SHP77 (cell line): Measurements from ENCODE around the gene PLPPR1.
"Not testable (repeated sequence)": the region's sequence is repeated elsewhere in the genome, so short reads cannot be mapped to it uniquely, and the experiment has no call there.

ENCODE experiments used
- DNase-seq, 2 experiments: peaks; one replicate each; lab custom pipeline; 2025; lab: John Stamatoyannopoulos, UW

Gene PLPPR1

DNA sequence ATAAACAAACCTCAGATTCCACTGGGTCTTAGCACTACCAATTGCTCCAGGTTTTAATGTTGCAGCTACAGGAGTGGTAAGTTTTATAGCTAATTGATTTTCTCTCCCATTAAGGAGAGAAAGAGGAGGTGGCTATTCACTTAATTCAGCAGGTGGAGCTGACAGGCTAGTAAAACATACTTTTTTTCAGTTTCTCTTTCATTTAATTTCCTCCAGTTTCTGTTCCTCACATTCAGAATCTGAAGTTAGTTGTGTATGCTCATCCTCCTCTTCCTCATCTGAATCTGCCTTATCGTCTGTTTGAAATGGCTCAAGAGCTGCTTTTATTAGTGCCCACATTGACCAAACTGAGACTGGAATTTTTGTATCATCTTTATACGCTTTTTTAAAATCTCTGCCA lies 98.0 kb downstream of the PLPPR1 start:
- DNase-seq = no peak

GRCh38 chr9:101127369-101127768 lies 98.8 kb downstream of the PLPPR1 start:
- DNase-seq = not testable (repeated sequence)

DNA sequence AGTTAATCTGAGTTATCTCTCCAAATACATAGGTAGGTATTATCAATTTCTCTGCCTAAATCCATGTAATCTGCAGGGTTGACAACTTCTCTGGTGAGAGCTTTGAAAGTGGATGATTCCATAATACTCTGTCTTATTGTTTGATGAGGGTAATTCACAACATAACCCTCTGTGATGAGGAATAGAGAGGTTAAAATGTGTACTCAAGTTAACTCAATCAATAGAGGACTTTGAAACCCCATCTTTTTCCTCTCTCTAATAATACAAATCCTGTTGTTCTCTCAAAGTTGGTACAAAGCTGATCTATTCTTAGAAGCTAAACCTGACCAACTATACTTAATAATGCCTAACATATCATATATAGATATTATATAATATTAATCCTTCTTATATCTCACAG lies 100.1 kb downstream of the PLPPR1 start:
- no peak for DNase-seq

DNA sequence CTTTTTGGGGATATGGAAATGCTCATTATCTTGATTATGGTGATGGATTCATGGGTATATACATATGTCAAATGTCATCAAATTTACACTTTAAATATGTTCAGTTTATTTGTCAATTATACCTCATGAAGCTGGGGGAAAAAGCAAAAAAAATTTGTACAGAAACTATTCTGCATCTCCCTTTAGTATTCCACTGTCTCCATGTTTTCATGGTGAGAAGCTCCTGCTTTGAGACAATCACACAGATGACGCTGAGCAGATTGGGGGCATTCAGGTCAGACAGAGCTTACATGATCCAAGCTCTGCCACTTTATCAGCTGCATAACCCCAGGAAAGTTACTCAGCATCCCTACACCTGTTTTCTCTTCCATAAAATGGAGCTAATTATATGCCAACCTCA lies 101.5 kb downstream of the PLPPR1 start:
- no peak for DNase-seq

DNA sequence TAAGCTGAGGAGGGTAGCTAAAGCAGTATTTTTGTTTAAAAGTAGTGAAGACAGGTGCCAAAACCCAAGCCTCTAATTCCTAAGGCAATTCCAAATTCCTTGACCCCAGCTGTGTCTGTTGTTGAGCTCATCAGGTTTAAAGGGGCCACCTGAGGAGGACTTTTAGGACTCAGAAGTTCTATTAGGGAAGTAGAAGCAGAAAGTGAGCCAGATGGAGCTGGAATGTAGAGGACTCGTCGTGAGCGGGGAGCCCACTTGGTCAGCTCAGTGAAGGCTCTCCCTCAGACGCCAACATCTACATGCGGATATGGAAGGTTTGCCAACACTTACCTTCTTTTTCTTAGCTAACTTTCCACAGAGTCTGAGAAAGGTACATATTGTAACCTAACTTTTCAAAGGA lies 102.8 kb downstream of the PLPPR1 start:
- no peak for DNase-seq

DNA sequence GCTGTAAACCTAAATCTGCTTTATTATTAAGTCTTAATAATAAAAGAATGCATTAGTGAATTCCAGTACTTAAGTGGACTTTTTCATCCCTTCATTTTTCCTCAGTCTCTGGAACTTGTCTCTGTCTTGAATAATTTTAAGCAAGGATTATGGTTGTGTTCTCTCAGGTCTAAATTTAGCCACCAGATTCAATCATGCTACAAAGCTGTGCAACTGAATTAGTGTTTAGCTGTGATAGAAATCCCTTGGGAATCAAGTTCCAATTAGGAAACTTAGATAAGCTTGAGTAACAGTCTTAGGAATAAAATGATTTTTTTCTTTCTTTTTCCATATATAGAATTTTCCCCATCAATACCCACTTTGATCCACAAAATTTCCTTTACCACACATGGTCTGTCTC lies 104.3 kb downstream of the PLPPR1 start:
- DNase-seq = no peak

- no peak for DNase-seq
Measured at GRCh38 chr9:101138509-101138908, 110.0 kb downstream of the PLPPR1 start.

GRCh38 chr9:101139082-101139481 lies 110.6 kb downstream of the PLPPR1 start:
- no peak for DNase-seq

- no peak for DNase-seq
Measured at GRCh38 chr9:101140764-101141163, 112.2 kb downstream of the PLPPR1 start.

DNA sequence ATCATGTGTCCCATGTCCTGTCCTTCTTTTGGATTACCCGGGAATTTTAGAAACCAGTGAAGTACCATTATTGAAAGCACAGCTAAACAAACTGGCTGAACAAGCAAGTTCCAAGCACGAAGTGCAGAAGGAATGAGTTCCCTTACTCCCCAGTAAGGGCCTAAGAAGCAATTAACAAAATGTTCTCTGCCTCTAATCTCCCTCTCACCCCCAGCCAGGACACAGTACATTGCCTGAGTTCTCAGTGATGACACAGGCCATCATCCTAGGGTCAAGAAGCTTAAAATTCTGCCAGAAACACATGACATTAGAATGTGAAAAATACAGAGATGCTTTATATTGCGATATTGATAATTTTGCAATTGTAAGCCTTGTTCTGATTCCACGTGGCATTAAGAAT lies 118.0 kb downstream of the PLPPR1 start:
- DNase-seq = no peak

GRCh38 chr9:101148344-101148743 lies 119.8 kb downstream of the PLPPR1 start:
- DNase-seq = no peak

GRCh38 chr9:101158361-101158760 lies 129.8 kb downstream of the PLPPR1 start:
- no peak for DNase-seq

DNA sequence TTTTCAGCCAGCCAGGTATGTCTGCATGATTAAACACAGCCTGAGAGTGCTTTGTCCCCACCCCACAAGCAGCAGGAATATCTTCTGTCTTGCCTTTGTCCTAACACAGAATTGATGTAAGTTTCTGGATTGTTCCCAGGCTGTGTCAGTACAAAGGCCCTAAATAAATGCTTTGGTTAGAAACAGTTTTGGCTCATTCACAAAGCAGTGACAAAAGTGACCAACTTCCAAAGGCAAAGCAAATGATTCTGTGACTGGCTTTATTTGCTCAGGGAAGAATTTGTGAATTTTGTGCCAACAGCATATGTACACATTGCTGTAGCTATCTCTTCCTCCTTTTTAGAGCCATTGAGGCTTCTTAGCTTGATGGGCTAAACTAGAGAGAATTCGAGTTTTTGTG lies 133.7 kb downstream of the PLPPR1 start:
- no peak for DNase-seq

GRCh38 chr9:101165131-101165530 lies 136.6 kb downstream of the PLPPR1 start:
- no peak for DNase-seq

- DNase-seq = no peak
Measured at GRCh38 chr9:101167490-101168134, 139.1 kb downstream of the PLPPR1 start.

DNA sequence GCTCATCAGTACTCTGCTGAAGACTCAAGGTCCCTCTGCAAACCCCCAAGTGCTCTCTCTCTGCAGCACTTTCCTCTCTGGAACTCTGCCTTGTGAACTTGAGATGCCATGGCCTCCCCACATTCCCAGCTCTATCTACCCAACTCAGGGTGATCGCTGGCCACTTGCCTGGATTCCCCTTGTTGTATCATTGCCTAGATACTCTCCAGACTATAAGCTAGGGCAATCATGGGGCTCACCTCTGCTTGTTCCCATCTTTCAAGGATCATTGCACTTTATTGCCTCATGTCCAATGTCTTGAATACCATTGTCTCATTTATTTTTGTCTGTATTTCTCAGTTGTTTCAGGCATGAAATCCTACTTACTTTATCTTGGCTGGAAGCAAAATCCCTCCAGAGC lies 144.1 kb downstream of the PLPPR1 start:
- DNase-seq = no peak

GRCh38 chr9:101173907-101174306 lies 145.4 kb downstream of the PLPPR1 start:
- no peak for DNase-seq

DNA sequence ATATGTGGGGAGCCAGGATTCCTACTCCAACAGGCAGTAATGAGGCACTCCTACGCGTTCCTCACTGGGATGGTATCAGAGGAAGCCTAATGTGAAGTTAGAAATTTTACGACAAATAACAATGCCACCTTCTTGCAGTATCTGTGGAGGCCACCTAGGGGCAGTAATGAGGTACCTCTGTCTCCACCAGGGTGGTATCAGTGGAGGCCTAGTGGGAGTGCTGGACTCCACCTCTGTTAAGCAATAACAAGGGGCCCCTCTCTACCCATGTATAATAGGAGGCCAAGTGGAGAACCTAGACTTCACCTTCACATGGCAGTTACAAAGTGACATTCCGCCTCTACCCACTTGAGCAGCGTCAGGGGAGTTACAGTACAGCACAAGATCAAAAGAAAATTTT lies 147.9 kb downstream of the PLPPR1 start:
- DNase-seq = no peak

- DNase-seq = no peak
Measured at GRCh38 chr9:101184813-101185278, 156.3 kb downstream of the PLPPR1 start.

- DNase-seq = no peak
Measured at GRCh38 chr9:101191723-101192122, 163.2 kb downstream of the PLPPR1 start.

GRCh38 chr9:101197026-101197425 lies 168.5 kb downstream of the PLPPR1 start:
- DNase-seq = no peak

DNA sequence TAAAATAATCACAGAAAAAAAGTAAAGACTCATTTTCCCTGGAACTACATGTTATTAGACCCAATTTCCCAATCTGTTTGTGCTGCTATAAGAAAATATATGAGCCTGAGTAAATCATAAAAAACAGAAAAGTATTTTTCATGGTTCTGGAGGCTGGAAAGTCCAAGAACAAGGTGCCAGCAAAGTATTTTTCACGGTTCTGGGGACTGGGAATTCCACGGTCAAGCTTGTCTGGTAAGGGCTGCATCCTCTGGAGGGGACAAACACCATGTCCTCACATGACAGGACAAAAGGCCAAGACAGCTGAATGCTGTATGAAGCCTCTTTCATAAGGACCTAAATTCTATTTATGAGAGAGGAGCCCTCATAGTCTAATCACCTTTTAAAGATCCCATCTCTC lies 172.3 kb downstream of the PLPPR1 start:
- no peak for DNase-seq

DNA sequence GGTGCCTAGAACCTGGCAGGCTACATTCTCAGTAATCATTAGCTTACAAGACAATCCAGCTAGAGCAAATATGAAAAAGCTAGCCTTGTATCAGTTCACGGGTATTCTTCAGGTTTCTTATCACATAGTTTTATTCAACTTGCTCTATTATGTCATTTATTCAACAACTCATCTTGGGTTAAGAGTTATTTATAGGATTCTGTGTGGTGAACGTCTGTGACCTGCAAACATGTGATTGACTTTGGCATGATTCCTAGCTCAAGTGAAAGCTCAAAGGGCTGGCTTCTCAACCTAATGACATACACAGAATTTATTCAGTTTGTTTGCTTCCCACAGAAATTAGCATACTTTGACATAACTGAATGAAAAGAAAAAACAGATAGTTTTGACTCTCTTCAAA lies 173.1 kb downstream of the PLPPR1 start:
- DNase-seq = no peak

- no peak for DNase-seq
Measured at GRCh38 chr9:101209670-101210069, 181.1 kb downstream of the PLPPR1 start.
